OCI-LY1 (cell line): ENCODE results near the gene KIF13A.

ENCODE experiments used
- EZH2 ChIP-seq: fragments of 200-600 bp; sonication (generic), shearing (Covaris generic); IDR thresholded peaks from 2 replicates; pipeline ENCODE4 v1.8.0; 2017; ENCODE audit warnings: borderline replicate concordance, mixed run types, mild to moderate bottlenecking, antibody characterized with exemption, low read length, moderate library complexity, mixed read lengths
- TF ChIP-seq, protein P1 (sequence below): fragments of 200-600 bp; sonication (generic), shearing (Covaris generic); IDR thresholded peaks from 2 replicates; pipeline ENCODE4 v1.5.1; 2017; ENCODE audit warnings: mild to moderate bottlenecking, antibody characterized with exemption, low read length, moderate library complexity, mixed read lengths

DNA sequence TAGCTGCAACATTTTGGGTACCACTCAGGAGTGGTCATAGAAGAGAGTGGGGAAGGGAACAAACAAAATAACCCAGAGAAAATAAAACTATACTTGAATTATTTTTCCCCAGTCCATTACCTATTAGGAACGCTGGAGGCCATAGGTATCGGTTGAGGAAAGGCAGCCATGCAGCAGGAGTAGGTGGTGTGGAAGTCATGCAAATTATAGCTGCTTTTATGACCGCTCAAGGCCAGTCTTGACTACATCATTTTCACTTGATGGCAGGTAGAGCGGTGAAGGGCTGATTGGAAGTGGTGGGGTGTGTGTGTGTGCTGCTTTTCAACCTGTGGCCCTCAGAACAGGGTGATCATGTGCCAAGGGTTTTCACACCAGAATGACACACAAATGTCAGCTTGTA, 36.5 kb upstream of the KIF13A start:
- TF ChIP-seq, protein P1, sequence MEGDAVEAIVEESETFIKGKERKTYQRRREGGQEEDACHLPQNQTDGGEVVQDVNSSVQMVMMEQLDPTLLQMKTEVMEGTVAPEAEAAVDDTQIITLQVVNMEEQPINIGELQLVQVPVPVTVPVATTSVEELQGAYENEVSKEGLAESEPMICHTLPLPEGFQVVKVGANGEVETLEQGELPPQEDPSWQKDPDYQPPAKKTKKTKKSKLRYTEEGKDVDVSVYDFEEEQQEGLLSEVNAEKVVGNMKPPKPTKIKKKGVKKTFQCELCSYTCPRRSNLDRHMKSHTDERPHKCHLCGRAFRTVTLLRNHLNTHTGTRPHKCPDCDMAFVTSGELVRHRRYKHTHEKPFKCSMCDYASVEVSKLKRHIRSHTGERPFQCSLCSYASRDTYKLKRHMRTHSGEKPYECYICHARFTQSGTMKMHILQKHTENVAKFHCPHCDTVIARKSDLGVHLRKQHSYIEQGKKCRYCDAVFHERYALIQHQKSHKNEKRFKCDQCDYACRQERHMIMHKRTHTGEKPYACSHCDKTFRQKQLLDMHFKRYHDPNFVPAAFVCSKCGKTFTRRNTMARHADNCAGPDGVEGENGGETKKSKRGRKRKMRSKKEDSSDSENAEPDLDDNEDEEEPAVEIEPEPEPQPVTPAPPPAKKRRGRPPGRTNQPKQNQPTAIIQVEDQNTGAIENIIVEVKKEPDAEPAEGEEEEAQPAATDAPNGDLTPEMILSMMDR, result no peak
- TF ChIP-seq EZH2, result no peak
